NB4 (cell line): ENCODE measurements around the gene ZNF318.
A peak's percentile ranks its signal among the peaks of the same experiment; 100 is the strongest.

Experiments
- DNase-seq: peaks from one replicate; pipeline ENCODE4 v3.0.0; 2010; ENCODE audit warnings: low read depth
- H3K4me3 ChIP-seq: one replicate; pipeline ENCODE4 v1.5.1; 2011; ENCODE audit warnings: mild to moderate bottlenecking, low read depth, low read length, moderate library complexity
- MAX ChIP-seq: IDR thresholded peaks from 2 replicates; pipeline ENCODE4 v1.6.1; 2011; ENCODE audit warnings: low read depth, low read length
- MYC ChIP-seq: IDR thresholded peaks from 2 replicates; pipeline ENCODE4 v1.6.1; 2011; ENCODE audit warnings: low read depth, low read length
- POLR2A ChIP-seq: IDR thresholded peaks from 2 replicates; pipeline ENCODE4 v1.6.1; 2011; ENCODE audit warnings: mild to moderate bottlenecking; ENCODE audit not compliant: insufficient read length; ENCODE audit errors: extremely low read depth
- TF ChIP-seq, protein P1 (sequence below): IDR thresholded peaks from one replicate; pipeline ENCODE4 v1.5.1; 2012; ENCODE audit warnings: low read depth, low read length

Gene ZNF318

GRCh38 chr6:43335469-43335868 lies 34.0 kb downstream of the ZNF318 start:
- no peak overlapping the region for H3K4me3 ChIP-seq
- TF ChIP-seq MAX: no peak
- TF ChIP-seq, protein P1, sequence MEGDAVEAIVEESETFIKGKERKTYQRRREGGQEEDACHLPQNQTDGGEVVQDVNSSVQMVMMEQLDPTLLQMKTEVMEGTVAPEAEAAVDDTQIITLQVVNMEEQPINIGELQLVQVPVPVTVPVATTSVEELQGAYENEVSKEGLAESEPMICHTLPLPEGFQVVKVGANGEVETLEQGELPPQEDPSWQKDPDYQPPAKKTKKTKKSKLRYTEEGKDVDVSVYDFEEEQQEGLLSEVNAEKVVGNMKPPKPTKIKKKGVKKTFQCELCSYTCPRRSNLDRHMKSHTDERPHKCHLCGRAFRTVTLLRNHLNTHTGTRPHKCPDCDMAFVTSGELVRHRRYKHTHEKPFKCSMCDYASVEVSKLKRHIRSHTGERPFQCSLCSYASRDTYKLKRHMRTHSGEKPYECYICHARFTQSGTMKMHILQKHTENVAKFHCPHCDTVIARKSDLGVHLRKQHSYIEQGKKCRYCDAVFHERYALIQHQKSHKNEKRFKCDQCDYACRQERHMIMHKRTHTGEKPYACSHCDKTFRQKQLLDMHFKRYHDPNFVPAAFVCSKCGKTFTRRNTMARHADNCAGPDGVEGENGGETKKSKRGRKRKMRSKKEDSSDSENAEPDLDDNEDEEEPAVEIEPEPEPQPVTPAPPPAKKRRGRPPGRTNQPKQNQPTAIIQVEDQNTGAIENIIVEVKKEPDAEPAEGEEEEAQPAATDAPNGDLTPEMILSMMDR: no peak
- TF ChIP-seq POLR2A: no peak
- no peak for TF ChIP-seq MYC
- DNase-seq: no peak

DNA sequence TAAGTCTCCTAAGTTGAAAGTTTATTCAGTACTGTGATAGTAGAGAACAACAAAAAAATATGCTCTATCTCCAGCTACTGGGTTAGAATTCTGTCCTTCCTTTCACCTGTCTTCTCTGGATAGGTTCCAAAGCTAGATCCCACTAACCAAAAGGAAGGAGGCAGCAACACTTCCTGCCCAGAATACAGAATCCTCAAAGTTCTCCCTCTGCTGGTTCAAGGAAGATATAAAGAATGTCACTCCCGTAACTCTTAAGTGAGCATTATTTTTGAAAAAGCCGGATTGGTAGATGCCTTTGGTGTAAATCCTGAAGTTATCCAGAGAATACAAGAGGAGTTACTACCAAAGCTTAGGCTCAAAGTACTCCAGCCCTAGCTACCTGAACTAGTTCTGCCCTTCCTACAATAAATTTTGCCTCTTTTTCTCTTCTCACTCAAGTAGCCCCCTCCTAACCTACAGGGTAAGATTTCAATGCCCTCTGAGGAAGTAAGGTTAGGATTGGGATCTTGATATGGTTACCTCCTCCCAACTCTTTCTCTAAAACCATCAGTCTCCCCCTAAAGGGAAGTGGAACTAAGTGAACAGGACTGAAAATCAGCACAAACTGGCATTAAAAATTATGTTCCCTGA lies 34.9 kb downstream of the ZNF318 start:
- H3K4me3 ChIP-seq: no peak overlapping the region
- TF ChIP-seq, protein P1: peak; percentile 63
- TF ChIP-seq POLR2A: no peak
- peak; percentile 63 for DNase-seq

- no peak overlapping the region for H3K4me3 ChIP-seq
- peak; percentile 36 for DNase-seq
- TF ChIP-seq POLR2A (no peak), MYC (no peak), MAX (no peak)
- TF ChIP-seq, protein P1: no peak
Measured at GRCh38 chr6:43331891-43332290, 37.6 kb downstream of the ZNF318 start.

- DNase-seq: no peak
- TF ChIP-seq POLR2A (no peak), MAX (no peak), MYC (no peak)
- TF ChIP-seq, protein P1: no peak
Measured at GRCh38 chr6:43331470-43331869, 38.0 kb downstream of the ZNF318 start.

GRCh38 chr6:43328528-43328927 lies 40.9 kb downstream of the ZNF318 start:
- no peak overlapping the region for H3K4me3 ChIP-seq
- TF ChIP-seq, protein P1: no peak
- TF ChIP-seq POLR2A: no peak
- no peak for TF ChIP-seq MAX
- TF ChIP-seq MYC: no peak
- DNase-seq: no peak

More at GRCh38 chr6:43331470-43331869, 38.0 kb downstream of the ZNF318 start:
- H3K4me3 ChIP-seq: no peak overlapping the region

DNA sequence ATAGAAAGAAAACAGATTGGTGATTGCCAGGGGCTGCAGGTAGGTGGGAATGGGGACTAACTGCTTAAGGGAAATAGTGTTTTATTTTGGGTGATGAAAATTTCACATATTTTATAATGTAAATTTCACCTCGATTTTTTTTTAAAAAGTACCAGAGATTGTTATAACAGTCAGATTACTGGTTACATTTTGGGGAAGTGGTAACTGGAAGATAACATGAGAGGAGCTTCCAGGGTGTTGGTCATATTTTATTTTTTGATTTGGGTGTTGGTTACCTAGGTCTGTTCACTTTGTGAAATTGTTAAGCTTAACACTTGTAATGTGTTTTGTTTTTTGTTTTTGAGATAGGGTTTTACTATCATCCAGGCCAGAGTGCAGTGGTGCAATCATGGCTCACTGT lies 43.6 kb downstream of the ZNF318 start:
- H3K4me3 ChIP-seq: no peak overlapping the region
- TF ChIP-seq, protein P1: no peak
- TF ChIP-seq MYC (no peak), MAX (no peak), POLR2A (no peak)
- no peak for DNase-seq
